ENCODE data around the gene ZNG1B.
"Not testable (repeated sequence)": the region's sequence is repeated elsewhere in the genome, so short reads cannot be mapped to it uniquely, and the experiment has no call there.

DNA sequence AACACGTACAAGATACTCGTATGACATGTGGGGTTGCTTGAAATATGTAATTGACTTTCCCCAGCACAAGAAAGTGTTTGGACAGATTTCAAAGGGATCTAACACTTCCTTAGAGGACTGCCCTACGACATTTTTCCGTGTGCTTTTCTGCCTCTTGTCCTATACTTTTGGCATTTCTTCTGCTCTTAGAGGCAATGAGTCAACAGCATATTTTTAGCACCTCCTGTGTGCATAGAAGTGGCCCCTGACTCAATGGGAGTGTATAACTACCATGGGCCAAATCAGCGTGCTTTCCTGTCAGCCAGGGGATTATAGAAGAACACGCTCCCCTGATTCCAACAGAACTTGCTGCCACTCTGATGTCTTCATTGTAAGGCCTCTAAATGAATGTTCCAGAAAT, 99.1 kb downstream of the ZNG1B start:
- TF ChIP-seq CTCF (IDR thresholded peaks at IDR 0.05; ENCODE audit: insufficient read depth, low read length, poor library complexity, severe bottlenecking); EZH2phosphoT487 (conservative IDR thresholded peaks at IDR 0.05; ENCODE audit: low read length): not testable (repeated sequence)

All from SU-DHL-6 (cell line).